Measurements from ENCODE around the gene CACNB3.
"Not testable (repeated sequence)": the region's sequence is repeated elsewhere in the genome, so short reads cannot be mapped to it uniquely, and the experiment has no call there.

CACNB3 gene

GRCh38 chr12:48819986-48820725, 1.9 kb downstream of the CACNB3 start:
- no peak for DNase-seq

DNA sequence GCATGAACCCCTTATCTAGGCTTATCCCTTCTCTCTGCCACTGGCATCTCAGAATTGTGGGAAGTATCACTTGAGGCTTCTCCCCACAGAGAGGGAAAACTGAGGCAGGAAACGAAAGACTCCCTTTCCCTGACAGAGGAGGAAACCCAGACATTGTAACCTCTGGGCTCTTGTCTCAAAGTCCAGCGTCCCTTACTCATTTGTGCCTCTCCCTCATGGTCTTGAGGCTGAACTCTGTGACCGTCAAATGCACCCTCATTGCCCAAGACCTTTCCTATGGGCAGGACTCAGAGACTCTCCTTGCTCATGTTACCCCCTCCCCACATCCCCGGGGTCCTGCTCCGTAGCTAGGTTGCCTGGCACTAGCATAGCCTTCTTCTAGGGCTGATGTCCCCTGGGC, 3.8 kb downstream of the CACNB3 start:
- no peak for DNase-seq

DNA sequence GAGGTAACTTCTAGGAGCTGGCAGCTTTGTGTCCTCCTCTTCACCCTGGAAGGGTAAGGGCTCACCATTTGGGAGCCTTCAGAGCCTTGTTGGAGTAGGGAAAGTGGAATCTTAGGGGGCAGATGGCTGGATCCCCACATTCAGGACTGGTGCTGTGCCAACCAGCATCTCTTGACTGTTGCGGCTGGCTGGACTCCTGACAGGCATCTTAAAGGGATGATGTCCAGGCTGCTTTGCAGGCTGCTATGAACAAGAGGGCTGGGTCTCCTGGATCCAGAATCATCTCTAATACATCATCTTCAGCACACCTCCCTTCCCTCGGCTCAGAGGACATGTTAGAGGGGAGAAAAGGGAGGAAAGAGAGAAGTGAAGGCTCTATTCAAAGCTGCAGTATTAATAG, 4.4 kb downstream of the CACNB3 start:
- no peak for DNase-seq

GRCh38 chr12:48823281-48823680, 5.0 kb downstream of the CACNB3 start:
- DNase-seq, result no peak

- peak; percentile 31 for DNase-seq
These were observed 5.8 kb downstream of the CACNB3 start for GRCh38 chr12:48824112-48824511.

- no peak for DNase-seq
These were observed 6.6 kb downstream of the CACNB3 start for GRCh38 chr12:48824905-48825304.

DNA sequence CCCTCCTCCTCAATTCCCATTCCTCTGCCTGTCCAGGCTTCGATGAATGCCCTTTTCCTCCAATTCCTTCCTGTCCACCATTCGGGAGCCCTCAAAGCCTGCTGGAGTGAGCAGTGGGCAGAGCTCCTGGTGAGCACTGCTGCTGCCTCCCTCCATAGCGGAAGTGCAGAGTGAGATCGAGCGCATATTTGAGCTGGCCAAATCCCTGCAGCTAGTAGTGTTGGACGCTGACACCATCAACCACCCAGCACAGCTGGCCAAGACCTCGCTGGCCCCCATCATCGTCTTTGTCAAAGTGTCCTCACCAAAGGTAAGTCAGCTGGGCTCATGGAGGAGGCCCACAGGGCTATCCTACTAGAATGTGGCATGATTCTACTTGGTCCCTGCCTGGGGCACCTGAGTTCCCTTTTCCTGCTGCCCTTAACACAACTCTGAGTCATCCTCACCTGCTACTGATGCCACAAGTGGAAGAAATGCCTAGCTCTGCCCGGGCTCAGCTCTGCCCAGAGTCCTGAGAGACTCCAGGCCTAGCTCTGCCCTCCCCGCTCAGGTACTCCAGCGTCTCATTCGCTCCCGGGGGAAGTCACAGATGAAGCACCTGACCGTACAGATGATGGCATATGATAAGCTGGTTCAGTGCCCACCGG, 8.0 kb downstream of the CACNB3 start:
- no peak for DNase-seq

GRCh38 chr12:48827026-48827425, 8.7 kb downstream of the CACNB3 start:
- no peak for DNase-seq

DNA sequence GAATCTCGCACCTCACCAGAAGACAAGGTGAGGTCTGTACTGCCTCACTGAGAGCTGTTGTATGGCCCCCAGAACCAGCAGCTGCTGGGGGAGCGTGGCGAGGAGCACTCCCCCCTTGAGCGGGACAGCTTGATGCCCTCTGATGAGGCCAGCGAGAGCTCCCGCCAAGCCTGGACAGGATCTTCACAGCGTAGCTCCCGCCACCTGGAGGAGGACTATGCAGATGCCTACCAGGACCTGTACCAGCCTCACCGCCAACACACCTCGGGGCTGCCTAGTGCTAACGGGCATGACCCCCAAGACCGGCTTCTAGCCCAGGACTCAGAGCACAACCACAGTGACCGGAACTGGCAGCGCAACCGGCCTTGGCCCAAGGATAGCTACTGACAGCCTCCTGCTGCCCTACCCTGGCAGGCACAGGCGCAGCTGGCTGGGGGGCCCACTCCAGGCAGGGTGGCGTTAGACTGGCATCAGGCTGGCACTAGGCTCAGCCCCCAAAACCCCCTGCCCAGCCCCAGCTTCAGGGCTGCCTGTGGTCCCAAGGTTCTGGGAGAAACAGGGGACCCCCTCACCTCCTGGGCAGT, 9.3 kb downstream of the CACNB3 start:
- DNase-seq, result no peak

- no peak for DNase-seq
These were observed 10.0 kb downstream of the CACNB3 start for GRCh38 chr12:48828293-48828692.

- no peak for DNase-seq
These were observed 10.7 kb downstream of the CACNB3 start for GRCh38 chr12:48828841-48829575.

GRCh38 chr12:48831257-48831656, 13.0 kb downstream of the CACNB3 start:
- DNase-seq, result no peak

- DNase-seq, result no peak
These were observed 14.2 kb downstream of the CACNB3 start for GRCh38 chr12:48832321-48833060.

GRCh38 chr12:48838048-48838447, 19.8 kb downstream of the CACNB3 start:
- DNase-seq, result no peak

DNA sequence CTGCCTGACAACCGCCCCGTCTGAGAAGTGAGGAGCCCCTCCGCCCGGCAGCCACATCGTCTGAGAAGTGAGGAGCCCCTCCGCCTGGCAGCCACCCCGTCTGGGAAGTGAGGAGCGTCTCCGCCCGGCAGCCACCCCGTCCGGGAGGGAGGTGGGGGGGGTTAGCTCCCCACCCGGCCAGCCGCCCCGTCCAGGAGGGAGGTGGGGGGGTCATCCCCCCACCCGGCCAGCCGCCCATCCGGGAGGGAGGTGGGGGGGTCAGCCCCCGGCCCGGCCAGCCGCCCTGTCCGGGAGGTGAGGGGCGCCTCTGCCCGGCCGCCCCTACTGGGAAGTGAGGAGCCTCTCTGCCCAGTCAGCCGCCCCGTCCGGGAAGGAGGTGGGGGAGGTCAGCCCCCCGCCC, 23.7 kb downstream of the CACNB3 start:
- DNase-seq, result not testable (repeated sequence)

DNA sequence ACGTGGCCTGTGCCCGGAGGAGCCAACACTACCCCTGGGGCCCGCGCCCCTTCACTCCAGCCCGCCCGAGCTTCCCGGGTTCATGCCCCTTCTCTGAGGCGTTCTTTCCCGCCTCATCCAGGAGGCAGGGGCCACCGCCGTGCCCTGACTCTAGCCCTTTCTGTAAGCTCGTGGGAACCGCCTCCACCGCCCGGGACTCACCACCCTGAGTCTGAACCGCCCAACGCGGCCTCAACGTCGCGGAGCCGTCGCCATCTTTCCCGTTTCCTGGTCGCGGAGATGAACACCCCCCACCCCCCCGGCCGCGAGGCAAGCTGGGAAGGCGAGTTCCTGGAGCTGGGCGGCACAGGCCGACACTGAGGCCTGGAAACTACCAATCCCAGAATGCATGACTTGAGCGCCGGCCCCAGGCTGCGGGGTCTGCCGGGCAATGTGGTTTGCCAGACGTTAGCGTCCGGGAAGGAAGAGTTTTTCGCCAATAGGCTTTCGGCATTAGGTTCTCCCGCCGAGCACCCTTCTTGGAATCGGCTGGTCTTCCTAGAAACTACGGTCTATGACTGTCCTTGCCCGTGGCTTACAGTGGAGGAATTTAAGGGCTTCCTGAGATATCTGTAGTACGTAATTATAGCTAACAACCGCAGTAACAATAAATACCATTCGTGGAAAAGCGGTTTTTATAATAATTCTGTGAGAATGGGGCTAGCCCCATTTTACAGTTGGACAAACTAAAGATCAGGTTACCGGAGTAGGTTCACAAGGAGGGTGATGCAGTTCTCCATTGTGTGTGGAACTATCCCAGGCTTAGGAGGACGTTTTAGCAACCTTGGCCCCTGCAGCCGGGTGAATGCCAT, 33.8 kb downstream of the CACNB3 start, which contains the start of gene DDX23:
Gene DDX23 (minus strand): TSS at position 281 of the 851 bp plus-strand sequence. CDS start 6,381 bp downstream, outside the sequence.
- peak; percentile 95 for DNase-seq

DNA sequence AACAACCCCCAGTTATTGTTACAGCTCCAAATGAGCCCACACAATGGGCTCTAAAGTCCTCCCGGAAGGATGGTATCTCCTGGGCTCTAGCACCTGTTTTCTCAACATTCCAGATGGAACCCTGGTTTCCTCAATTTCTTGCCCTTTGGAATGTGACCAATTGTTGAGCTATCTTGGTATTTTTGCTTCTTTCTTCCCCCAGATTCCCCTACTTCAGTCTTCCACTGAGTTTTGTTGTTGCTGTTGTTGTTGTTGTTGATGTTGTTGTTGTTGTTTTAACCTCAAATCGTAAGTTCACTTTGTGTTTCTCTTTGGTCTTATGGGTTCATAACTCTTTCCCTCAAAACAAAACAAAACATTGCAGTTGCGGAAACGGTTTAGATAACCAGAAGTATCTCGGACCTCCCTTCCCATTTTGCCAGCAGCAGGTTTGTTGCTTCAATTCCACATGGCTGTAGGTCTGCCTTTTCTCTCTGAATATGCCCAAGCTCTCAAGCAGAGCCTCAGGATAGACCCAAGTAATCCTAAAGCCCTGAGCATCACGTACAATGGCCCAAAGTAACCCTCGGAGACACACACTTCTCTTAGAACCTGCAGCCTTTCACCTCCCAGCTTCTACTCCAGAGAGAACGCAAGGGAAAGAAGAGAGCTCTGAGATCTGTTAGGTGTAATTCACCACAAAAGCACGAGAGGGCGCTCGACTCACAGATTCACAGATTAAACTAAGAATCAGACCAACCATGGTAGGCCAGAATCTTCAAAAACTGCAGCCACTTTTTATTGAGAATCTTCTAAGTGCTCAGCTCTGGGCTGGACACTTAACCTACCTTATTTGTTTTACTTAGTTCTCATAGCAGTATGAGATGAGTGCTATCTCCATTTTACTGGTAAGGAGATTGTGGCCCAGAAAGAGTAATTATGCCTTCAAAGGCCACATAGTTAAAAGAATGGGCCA, 34.7 kb downstream of the CACNB3 start:
- peak; percentile 93 for DNase-seq

GRCh38 chr12:48854488-48854887, 36.2 kb downstream of the CACNB3 start:
- DNase-seq, result no peak

DNA sequence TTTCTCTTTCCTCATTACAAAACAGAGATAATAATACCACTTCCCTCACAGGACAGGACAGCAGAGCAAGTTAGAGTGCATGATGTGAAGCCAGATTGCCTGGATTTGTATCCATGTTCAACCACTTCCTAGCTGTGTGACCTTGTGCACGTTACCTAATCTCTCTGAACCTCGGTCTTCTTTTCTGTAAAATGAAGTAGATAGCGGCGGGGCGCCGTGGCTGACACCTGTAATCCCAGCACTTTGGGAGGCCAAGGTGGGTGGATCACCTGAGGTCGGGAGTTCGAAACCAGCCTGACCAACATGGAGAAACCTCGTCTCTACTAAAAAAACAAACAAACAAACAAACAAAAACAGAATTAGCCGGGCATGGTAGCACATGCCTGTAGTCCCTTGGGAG, 36.6 kb downstream of the CACNB3 start:
- not testable (repeated sequence) for DNase-seq

DNA sequence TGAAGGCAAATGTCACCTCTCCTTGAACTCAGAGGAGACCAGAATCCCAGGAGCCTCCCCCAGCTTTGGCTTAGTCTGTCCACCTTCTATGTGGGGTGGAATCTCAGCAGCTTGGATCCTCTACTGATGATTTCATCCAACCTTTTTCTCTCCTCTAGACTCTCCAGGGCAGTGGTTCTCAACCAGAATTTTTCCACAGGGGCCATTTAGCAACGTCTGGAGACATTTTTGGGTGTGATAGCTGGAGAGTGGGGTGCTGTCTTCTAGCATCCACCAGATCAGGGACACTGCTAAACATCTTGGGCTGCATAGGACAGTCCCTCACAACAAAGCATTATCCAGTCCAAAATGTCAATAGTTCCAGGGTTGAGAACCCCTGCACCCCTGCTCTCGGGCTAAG, 38.1 kb downstream of the CACNB3 start:
- DNase-seq, result no peak
